Measurements from ENCODE around the gene FAM240B.

- TF ChIP-seq CTCF (conservative IDR thresholded peaks at IDR 0.05; ENCODE audit: low read depth, low read length) (no peak), EZH2phosphoT487 (IDR thresholded peaks at IDR 0.05; ENCODE audit: borderline replicate concordance, low read length) (no peak)
Observed at GRCh38 chr9:38746303-38746702, 26.4 kb upstream of the FAM240B start.
